Anterior cingulate cortex (tissue), 58 donors: ENCODE results near the gene CLIP4.

Experiments used
- DNase-seq, 58 donors: peaks; one replicate each; lab custom pipeline; 2025; lab: John Stamatoyannopoulos, UW

CLIP4 gene

GRCh38 chr2:29182334-29182733 is 67.1 kb downstream of the CLIP4 start:
- no peak for DNase-seq

- DNase-seq: no peak
Measured at GRCh38 chr2:29182920-29183319, 67.7 kb downstream of the CLIP4 start.

- DNase-seq: no peak
Measured at GRCh38 chr2:29184531-29184930, 69.3 kb downstream of the CLIP4 start.

GRCh38 chr2:29186817-29187216 is 71.6 kb downstream of the CLIP4 start:
- no peak for DNase-seq

- no peak for DNase-seq
Measured at GRCh38 chr2:29187926-29188325, 72.7 kb downstream of the CLIP4 start.

GRCh38 chr2:29189052-29189451 is 73.8 kb downstream of the CLIP4 start:
- no peak for DNase-seq

GRCh38 chr2:29191817-29192216 is 76.6 kb downstream of the CLIP4 start:
- no peak for DNase-seq

- DNase-seq: no peak
Measured at GRCh38 chr2:29192526-29192925, 77.3 kb downstream of the CLIP4 start.

- DNase-seq: no peak
Measured at GRCh38 chr2:29193111-29193510, 77.9 kb downstream of the CLIP4 start.

- DNase-seq: no peak
Measured at GRCh38 chr2:29193681-29194080, 78.5 kb downstream of the CLIP4 start.

GRCh38 chr2:29195796-29196195 is 80.6 kb downstream of the CLIP4 start:
- DNase-seq: no peak

- DNase-seq: peak in 47 of 58 donors; percentile 3 to 75 (median 27)
Measured at GRCh38 chr2:29196792-29197788, 81.9 kb downstream of the CLIP4 start.

- DNase-seq: no peak
Measured at GRCh38 chr2:29201979-29202378, 86.8 kb downstream of the CLIP4 start.

GRCh38 chr2:29202819-29203495 is 87.7 kb downstream of the CLIP4 start:
- no peak for DNase-seq

GRCh38 chr2:29206941-29207340 is 91.7 kb downstream of the CLIP4 start:
- DNase-seq: no peak

GRCh38 chr2:29207352-29208148 is 92.3 kb downstream of the CLIP4 start:
- DNase-seq: no peak

- no peak for DNase-seq
Measured at GRCh38 chr2:29209551-29209950, 94.3 kb downstream of the CLIP4 start.

- DNase-seq: no peak
Measured at GRCh38 chr2:29212009-29212408, 96.8 kb downstream of the CLIP4 start.

GRCh38 chr2:29213888-29214291 is 98.7 kb downstream of the CLIP4 start:
- DNase-seq: no peak

- no peak for DNase-seq
Measured at GRCh38 chr2:29215073-29215472, 99.9 kb downstream of the CLIP4 start.
